ENCODE measurements around the gene RTEL1.

The RTEL1 gene

DNA sequence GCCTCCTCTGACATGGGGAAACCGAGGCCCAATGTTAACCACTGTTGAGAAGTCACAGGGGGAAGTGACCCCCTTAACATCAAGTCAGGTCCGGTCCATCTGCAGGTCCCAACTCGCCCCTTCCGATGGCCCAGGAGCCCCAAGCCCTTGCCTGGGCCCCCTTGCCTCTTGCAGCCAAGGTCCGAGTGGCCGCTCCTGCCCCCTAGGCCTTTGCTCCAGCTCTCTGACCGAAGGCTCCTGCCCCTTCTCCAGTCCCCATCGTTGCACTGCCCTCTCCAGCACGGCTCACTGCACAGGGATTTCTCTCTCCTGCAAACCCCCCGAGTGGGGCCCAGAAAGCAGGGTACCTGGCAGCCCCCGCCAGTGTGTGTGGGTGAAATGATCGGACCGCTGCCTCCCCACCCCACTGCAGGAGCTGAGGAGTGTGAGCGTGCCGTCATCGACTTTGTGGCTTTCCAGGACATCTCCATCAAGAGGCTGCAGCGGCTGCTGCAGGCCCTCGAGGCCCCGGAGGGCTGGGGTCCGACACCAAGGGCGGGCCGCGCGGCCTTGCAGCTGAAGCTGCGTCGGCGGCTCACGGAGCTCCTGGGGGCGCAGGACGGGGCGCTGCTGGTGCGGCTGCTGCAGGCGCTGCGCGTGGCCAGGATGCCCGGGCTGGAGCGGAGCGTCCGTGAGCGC is 39.9 kb downstream of the RTEL1 start:
- Histone ChIP-seq H3K4me3 (ENCODE audit: low read length) (0 out of 2 replicates have a peak overlapping the region, but pooled peaks have one; percentile 34), H3K4me1 (ENCODE audit: low read length) (peaks cover 26% of the 10 kb centered on the region), H4K20me1 (ENCODE audit: insufficient read depth, low read length) (no peaks in the 10 kb centered on the region), H3K4me2 (ENCODE audit: low read length) (peak overlapping the region; percentile 57), H3K36me3 (replicated peaks; ENCODE audit: low read depth, low read length) (no peaks in the 10 kb centered on the region), H3K27ac (ENCODE audit: low read length) (peak overlapping the region; percentile 48; the same call in 1 of the 2 replicates), H2AFZ (ENCODE audit: low read depth, low read length) (no peak overlapping the region), H3K27me3 (ENCODE audit: low read depth, low read length) (no peaks in the 10 kb centered on the region), H3K79me2 (ENCODE audit: low read length) (no peaks in the 10 kb centered on the region), H3K9ac (ENCODE audit: low read length) (no peak overlapping the region), H3K9me3 (ENCODE audit: insufficient read depth, low read length) (no peaks in the 10 kb centered on the region)
- TF ChIP-seq EZH2phosphoT487 (IDR thresholded peaks at IDR 0.05; ENCODE audit: low read depth), result no peak
- TF ChIP-seq, protein P1, sequence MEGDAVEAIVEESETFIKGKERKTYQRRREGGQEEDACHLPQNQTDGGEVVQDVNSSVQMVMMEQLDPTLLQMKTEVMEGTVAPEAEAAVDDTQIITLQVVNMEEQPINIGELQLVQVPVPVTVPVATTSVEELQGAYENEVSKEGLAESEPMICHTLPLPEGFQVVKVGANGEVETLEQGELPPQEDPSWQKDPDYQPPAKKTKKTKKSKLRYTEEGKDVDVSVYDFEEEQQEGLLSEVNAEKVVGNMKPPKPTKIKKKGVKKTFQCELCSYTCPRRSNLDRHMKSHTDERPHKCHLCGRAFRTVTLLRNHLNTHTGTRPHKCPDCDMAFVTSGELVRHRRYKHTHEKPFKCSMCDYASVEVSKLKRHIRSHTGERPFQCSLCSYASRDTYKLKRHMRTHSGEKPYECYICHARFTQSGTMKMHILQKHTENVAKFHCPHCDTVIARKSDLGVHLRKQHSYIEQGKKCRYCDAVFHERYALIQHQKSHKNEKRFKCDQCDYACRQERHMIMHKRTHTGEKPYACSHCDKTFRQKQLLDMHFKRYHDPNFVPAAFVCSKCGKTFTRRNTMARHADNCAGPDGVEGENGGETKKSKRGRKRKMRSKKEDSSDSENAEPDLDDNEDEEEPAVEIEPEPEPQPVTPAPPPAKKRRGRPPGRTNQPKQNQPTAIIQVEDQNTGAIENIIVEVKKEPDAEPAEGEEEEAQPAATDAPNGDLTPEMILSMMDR (IDR thresholded peaks at IDR 0.05; ENCODE audit: low read depth, low read length), result no peak

DNA sequence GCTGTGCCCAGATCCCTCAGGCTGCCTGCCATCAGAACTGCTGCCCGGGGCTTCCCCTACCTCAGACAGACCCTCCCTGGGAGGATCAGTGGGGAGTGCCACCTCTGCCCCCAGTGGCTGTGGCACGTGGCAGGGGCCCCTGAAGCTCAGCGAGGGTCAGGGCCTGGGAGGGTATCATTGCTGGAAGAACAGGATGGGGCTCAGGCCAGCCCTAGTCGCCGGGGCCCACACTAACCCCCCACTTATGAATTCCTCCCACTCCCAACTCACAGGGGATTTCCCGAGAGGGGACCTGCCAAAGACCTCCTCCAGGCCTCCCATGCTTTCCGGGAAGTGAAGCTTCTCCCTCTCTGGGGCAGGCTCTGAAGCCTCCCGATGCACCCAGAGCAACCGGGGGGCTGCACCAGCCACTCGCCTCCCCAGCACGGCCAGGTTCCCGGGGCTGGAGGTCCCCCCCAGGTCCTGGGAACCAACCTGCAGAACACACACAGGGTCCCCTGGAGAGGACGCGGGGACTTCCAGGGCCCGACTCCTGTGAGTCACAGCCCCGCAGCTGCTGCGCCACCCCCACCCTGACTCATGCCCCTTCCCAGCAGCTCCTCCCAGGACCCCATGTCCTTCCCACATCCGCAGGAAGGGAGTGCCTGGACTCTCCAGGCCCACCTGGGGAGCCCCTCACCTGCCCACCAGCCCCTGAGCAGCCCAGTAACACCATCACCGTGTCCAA is 40.8 kb downstream of the RTEL1 start:
- no peaks in the 10 kb centered on the region for H3K36me3 ChIP-seq (replicated peaks; ENCODE audit: low read depth, low read length)
- TF ChIP-seq EZH2phosphoT487 (IDR thresholded peaks at IDR 0.05; ENCODE audit: low read depth), result no peak
- TF ChIP-seq, protein P1 (IDR thresholded peaks at IDR 0.05; ENCODE audit: low read depth, low read length), result no peak
- peak overlapping the region; percentile 57 for H3K4me2 ChIP-seq (ENCODE audit: low read length)
- no peaks in the 10 kb centered on the region for H3K79me2 ChIP-seq (ENCODE audit: low read length)
- no peak overlapping the region for H2AFZ ChIP-seq (ENCODE audit: low read depth, low read length)
- H3K9me3 ChIP-seq (ENCODE audit: insufficient read depth, low read length), result no peaks in the 10 kb centered on the region
- H4K20me1 ChIP-seq (ENCODE audit: insufficient read depth, low read length), result no peaks in the 10 kb centered on the region
- peak overlapping the region; percentile 34 for H3K4me3 ChIP-seq (ENCODE audit: low read length)
- peak overlapping the region; percentile 45; the same call in 1 of the 2 replicates for H3K9ac ChIP-seq (ENCODE audit: low read length)
- H3K27me3 ChIP-seq (ENCODE audit: low read depth, low read length), result no peaks in the 10 kb centered on the region
- peaks cover 26% of the 10 kb centered on the region for H3K4me1 ChIP-seq (ENCODE audit: low read length)
- H3K27ac ChIP-seq (ENCODE audit: low read length), result peak overlapping the region; percentile 48

GRCh38 chr20:63699466-63700198 is 41.5 kb downstream of the RTEL1 start:
- peak overlapping the region; percentile 34; the same call in 1 of the 2 replicates for H3K4me3 ChIP-seq (ENCODE audit: low read length)

More at GRCh38 chr20:63699466-63700198, 41.5 kb downstream of the RTEL1 start:
- Histone ChIP-seq H3K9ac (ENCODE audit: low read length) (peak overlapping the region; percentile 45; the same call in 1 of the 2 replicates), H3K27me3 (ENCODE audit: low read depth, low read length) (no peaks in the 10 kb centered on the region), H3K36me3 (replicated peaks; ENCODE audit: low read depth, low read length) (no peaks in the 10 kb centered on the region), H3K27ac (ENCODE audit: low read length) (peak overlapping the region; percentile 48), H4K20me1 (ENCODE audit: insufficient read depth, low read length) (no peaks in the 10 kb centered on the region), H3K9me3 (ENCODE audit: insufficient read depth, low read length) (no peaks in the 10 kb centered on the region), H3K4me1 (ENCODE audit: low read length) (peaks cover 26% of the 10 kb centered on the region), H3K79me2 (ENCODE audit: low read length) (no peaks in the 10 kb centered on the region), H2AFZ (ENCODE audit: low read depth, low read length) (no peak overlapping the region), H3K4me2 (ENCODE audit: low read length) (peak overlapping the region; percentile 57)
- no peak for TF ChIP-seq EZH2phosphoT487 (IDR thresholded peaks at IDR 0.05; ENCODE audit: low read depth)
- TF ChIP-seq, protein P1 (IDR thresholded peaks at IDR 0.05; ENCODE audit: low read depth, low read length), result no peak
